Heart right ventricle (tissue), 16 donors: ENCODE results near the gene TDRD15. TPM values are rescaled to one million over a fixed set of nuclear protein-coding genes. Genes with fewer than 3 reads are reported as not detected.
"Not testable (repeated sequence)": the region's sequence is repeated elsewhere in the genome, so short reads cannot be mapped to it uniquely, and the experiment has no call there.

Experiments
- ATAC-seq, 8 donors: fragments of 200-7000 bp; cut with Tn5 transposase; one replicate each; pipeline ENCODE4 v1.9.1; 2020; ENCODE audit warnings: mild to moderate bottlenecking in 8 of 8, moderate library complexity in 8 of 8, moderate number of reproducible peaks in 1 of 8
- DNase-seq, 2 donors: peaks; one replicate each; pipeline ENCODE4 v3.0.0-alpha.2; 2020
- H3K27ac ChIP-seq, 10 donors: fragments of 200-600 bp; sonication (generic) in 2 of 10; one replicate each; pipeline versions ENCODE4 v1.5.0 to v1.8.0; 2020 to 2022; ENCODE audit warnings: mild to moderate bottlenecking in 3 of 10
- H3K27me3 ChIP-seq, 7 donors: fragments of 200-600 bp; one replicate each; pipeline ENCODE4 v1.8.0; 2021 to 2022; ENCODE audit warnings: mild to moderate bottlenecking in 2 of 7
- H3K36me3 ChIP-seq, 9 donors: fragments of 200-600 bp; sonication (generic) in 1 of 9; one replicate each; pipeline versions ENCODE4 v1.5.0 to v1.8.0; 2020 to 2022; ENCODE audit warnings: mild to moderate bottlenecking in 2 of 9
- H3K4me1 ChIP-seq, 9 donors: fragments of 200-600 bp; sonication (generic) in 1 of 9; one replicate each; pipeline versions ENCODE4 v1.5.0 to v1.8.0; 2020 to 2022; ENCODE audit warnings: mild to moderate bottlenecking in 4 of 9
- H3K4me3 ChIP-seq, 10 donors: fragments of 200-600 bp; sonication (generic) in 2 of 10; one replicate each; pipeline versions ENCODE4 v1.5.0 to v1.8.0; 2020 to 2022; ENCODE audit warnings: mild to moderate bottlenecking in 7 of 10, moderate library complexity in 2 of 10
- H3K9me3 ChIP-seq, 11 donors: fragments of 200-600 bp in 10 of 11; sonication (generic) in 2 of 11; one replicate each; pipeline versions ENCODE4 v1.5.0 to v1.8.0; 2013 to 2022; ENCODE audit warnings: mild to moderate bottlenecking in 2 of 11, control low read depth in 1 of 11, moderate library complexity in 1 of 11
- CTCF ChIP-seq, 9 donors: fragments of 200-600 bp; sonication (generic) in 2 of 9; IDR thresholded peaks; one replicate each; pipeline versions ENCODE4 v1.5.0 to v1.8.0; 2021 to 2022; ENCODE audit warnings: antibody characterized with exemption in 9 of 9, mild to moderate bottlenecking in 5 of 9, moderate library complexity in 1 of 9
- WGBS, 2 donors: extraction: QIAGEN DNeasy Blood & Tissue Kit; methylation state at CpG; one replicate each; pipeline ENCODE4 v1.1.7; 2013; ENCODE audit warnings: inconsistent platforms in 1 of 2; 5-methylcytosine and 5-hydroxymethylcytosine counted together
- intact Hi-C, 10 donors: fragments of 100-400 bp; cut with DNase I; formaldehyde crosslinking; loops; one replicate each; pipeline versions ENCODE4 v1.11.1 to v1.14.2; 2022
- polyA plus RNA-seq, 2 donors: library from polyadenylated mRNA; stranded (reverse); fragments of 200-250 nt; gene quantifications; one replicate each; pipeline ENCODE4 v1.2.3, GENCODE V29; 2013
- total RNA-seq, 10 donors: library from RNA; stranded (reverse); fragmentation: NEBNext Ultra II Directional in 3 of 10; extraction: Animal tissue kit (Norgen Biotek cat#: 25700) in 3 of 10; gene quantifications; one replicate each; pipeline versions ENCODE4 v1.2.1 to v1.2.4, GENCODE V29; 2021 to 2023
- donor health status: Arrhythmogenic right ventricular cardiomyopathy.
- donor health status: ischemic (EF 13 %, LVEDD 7.1; RV severe dilation, severe dysfunction).
- donor health status: healthy with polysubstance abuse.
- donor health status: DM: no; HTN: yes; CAD: no.
- donor health status: DM: no; HTN: no; CAD: no.
- donor health status: ischemic (EF 25% LVEDD 6.9; RV normal size, moderate dysfunction).
- donor health status: ischemic (EF 25% LVEDD 5.7; RV mildly dilated, moderate dysfunction).
- donor health status: healthy.
- donor health status: DM: yes; HTN: yes; CAD: no.
- donor health status: Ischemic cardiomyopathy.
- donor health status: ischemic (EF 35%, LVEDD 5.7; RV mildly dilated, moderate dysfunction).
- donor health status: nonischemic (EF 11% LVEDD 7.7; RV severe dilation, severe dysfunction).
- donor health status: DM: yes; HTN: yes; CAD: no.
- donor health status: PGD.
- donor health status: ischemic (EF 29% LVEDD 5.4; RV normal size, mild dysfunction).
- donor health status: nonischemic (EF 23%, LVEDD 6.1; RV moderate dilation, normal function).

The TDRD15 gene
- total and polyA plus RNA-seq, 12 donors = not detected

- Histone ChIP-seq H3K36me3 (no peaks in the 10 kb centered on the region), H3K27ac (no peak overlapping the region), H3K27me3 (no peaks in the 10 kb centered on the region), H3K4me3 (no peak overlapping the region), H3K4me1 (peaks cover 0 to 6% (median 0%) of the 10 kb centered on the region in 9 donors), H3K9me3 (peaks cover 0 to 2% (median 0%) of the 10 kb centered on the region in 11 donors)
- ATAC-seq = no peak
- WGBS, 2 donors = 77% methylated on average over 6 of the region's 6 CpGs
- no peak for DNase-seq
- intact Hi-C loops = no loop called here
- TF ChIP-seq CTCF (IDR thresholded peaks at IDR 0.05) = no peak
These were observed 26.4 kb upstream of the TDRD15 start for GRCh38 chr2:21097331-21097730.

GRCh38 chr2:21098294-21098693 lies 25.5 kb upstream of the TDRD15 start:
- Histone ChIP-seq H3K36me3 (no peaks in the 10 kb centered on the region), H3K27ac (no peak overlapping the region), H3K27me3 (no peaks in the 10 kb centered on the region), H3K9me3 (peaks cover 0 to 2% (median 0%) of the 10 kb centered on the region in 11 donors), H3K4me1 (peaks cover 0 to 6% (median 0%) of the 10 kb centered on the region in 9 donors), H3K4me3 (no peak overlapping the region)
- 83 to 87% methylated on average over 1 of the region's 1 CpG for WGBS, 2 donors
- ATAC-seq (no peak), DNase-seq (no peak)
- TF ChIP-seq CTCF (IDR thresholded peaks at IDR 0.05) = no peak
- intact Hi-C loops = no loop called here

GRCh38 chr2:21099281-21099907 lies 24.4 kb upstream of the TDRD15 start:
- Histone ChIP-seq H3K4me3 (no peak overlapping the region), H3K4me1 (peaks cover 0 to 6% (median 0%) of the 10 kb centered on the region in 9 donors), H3K36me3 (no peaks in the 10 kb centered on the region), H3K27ac (no peak overlapping the region), H3K27me3 (no peaks in the 10 kb centered on the region), H3K9me3 (peaks cover 0 to 2% (median 0%) of the 10 kb centered on the region in 11 donors)
- no peak for TF ChIP-seq CTCF (IDR thresholded peaks at IDR 0.05)
- DNase-seq = no peak
- peak in 4 of 8 donors; percentile 70 to 89 (median 78) for ATAC-seq
- WGBS, 2 donors = 39 to 48% methylated on average over 5 of the region's 5 CpGs
- intact Hi-C loops = no loop called here

GRCh38 chr2:21101514-21102155 lies 22.1 kb upstream of the TDRD15 start:
- ATAC-seq, intact Hi-C loops, H3K36me3 ChIP-seq, H3K4me1 ChIP-seq, DNase-seq, H3K27ac ChIP-seq, H3K27me3 ChIP-seq, H3K4me3 ChIP-seq, H3K9me3 ChIP-seq: not testable (repeated sequence)
- WGBS, 2 donors = 94 to 95% methylated on average over 34 of the region's 34 CpGs

GRCh38 chr2:21102356-21102755 lies 21.4 kb upstream of the TDRD15 start:
- WGBS, 2 donors = 84 to 89% methylated on average over 12 of the region's 12 CpGs
- intact Hi-C loops = no loop called here
- no peak for DNase-seq
- Histone ChIP-seq H3K4me3 (no peak overlapping the region), H3K9me3 (peaks cover 0 to 2% (median 0%) of the 10 kb centered on the region in 11 donors), H3K36me3 (no peaks in the 10 kb centered on the region), H3K4me1 (peaks cover 0 to 6% (median 0%) of the 10 kb centered on the region in 9 donors), H3K27me3 (no peaks in the 10 kb centered on the region), H3K27ac (no peak overlapping the region)
- no peak for TF ChIP-seq CTCF (IDR thresholded peaks at IDR 0.05)
- ATAC-seq = no peak
